Osteocyte (in vitro differentiated cells): Measurements from ENCODE around the gene IZUMO1R. TPM values are rescaled to one million over a fixed set of nuclear protein-coding genes. Genes with fewer than 3 reads are reported as not detected.

Experiments
- DNase-seq: peaks from one replicate; pipeline ENCODE4 v3.0.0; 2021; ENCODE audit warnings: mixed read lengths; ENCODE audit not compliant: unreplicated experiment; ENCODE audit errors: extremely low spot score
- H3K27ac Mint-ChIP-seq: one replicate; pipeline ENCODE4 v1.8.0; 2021; ENCODE audit warnings: mild to moderate bottlenecking, mixed read lengths; ENCODE audit not compliant: unreplicated experiment
- H3K27me3 Mint-ChIP-seq: one replicate; pipeline ENCODE4 v1.8.0; 2021; ENCODE audit warnings: mixed read lengths; ENCODE audit not compliant: unreplicated experiment
- H3K36me3 Mint-ChIP-seq: one replicate; pipeline ENCODE4 v1.8.0; 2021; ENCODE audit warnings: mixed read lengths; ENCODE audit not compliant: unreplicated experiment
- H3K4me1 Mint-ChIP-seq: one replicate; pipeline ENCODE4 v1.8.0; 2021; ENCODE audit warnings: mixed read lengths; ENCODE audit not compliant: unreplicated experiment
- H3K4me3 Mint-ChIP-seq: one replicate; pipeline ENCODE4 v1.8.0; 2021; ENCODE audit warnings: mild to moderate bottlenecking, moderate library complexity, mixed read lengths; ENCODE audit not compliant: unreplicated experiment
- H3K9me3 Mint-ChIP-seq: one replicate; pipeline ENCODE4 v1.8.0; 2021; ENCODE audit warnings: mixed read lengths; ENCODE audit not compliant: unreplicated experiment
- total RNA-seq: library from RNA; stranded (reverse); gene quantifications from 2 replicates; pipeline ENCODE4 v1.2.1, GENCODE V29; 2021
- TF ChIP-seq, protein P1 (sequence below): fragments of 200-600 bp; sonication (generic); IDR thresholded peaks from 2 replicates; pipeline ENCODE4 v1.5.0; 2021; ENCODE audit warnings: antibody characterized with exemption, mild to moderate bottlenecking, moderate library complexity

IZUMO1R gene
- total RNA-seq, 1 donor from 2014 or later: not detected

DNA sequence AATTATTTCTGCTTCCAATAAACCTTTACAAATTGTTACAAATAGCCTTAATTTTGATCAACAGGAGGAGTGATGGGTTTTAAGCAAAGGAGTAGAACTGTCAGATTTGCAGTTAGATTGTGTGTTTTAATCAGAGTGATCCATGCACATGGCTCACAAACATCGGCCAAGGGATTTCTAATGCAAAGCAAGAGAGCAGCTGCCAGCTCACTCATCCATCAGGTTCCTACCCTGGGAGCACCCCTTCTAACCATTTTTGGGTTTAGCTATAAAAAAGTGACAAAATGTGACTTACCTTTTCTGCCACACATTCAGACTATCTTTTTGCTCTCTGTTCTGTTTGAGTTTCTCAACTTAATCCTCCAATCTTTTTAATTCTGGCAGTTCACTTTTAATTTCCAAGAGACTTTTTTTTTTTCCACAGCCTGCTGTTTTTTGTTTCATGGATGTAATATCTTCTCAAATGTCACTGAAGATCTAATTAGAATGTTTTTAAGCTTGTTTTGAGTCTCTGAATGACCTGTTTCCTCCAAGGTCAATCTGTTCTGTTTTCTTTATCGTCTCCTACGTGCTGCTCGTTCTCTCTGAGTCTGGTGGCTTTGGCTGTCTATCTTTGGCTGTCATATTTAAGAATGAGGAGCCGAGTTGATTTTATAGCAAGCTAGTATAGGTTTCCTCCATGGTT is 6.0 kb downstream of the IZUMO1R start:
- Mint-ChIP-seq H3K36me3 (no peaks in the 10 kb centered on the region), H3K4me3 (no peak overlapping the region), H3K4me1 (no peaks in the 10 kb centered on the region), H3K27ac (no peak overlapping the region), H3K27me3 (peaks cover 2% of the 10 kb centered on the region), H3K9me3 (no peaks in the 10 kb centered on the region)
- no peak for DNase-seq
- TF ChIP-seq, protein P1, sequence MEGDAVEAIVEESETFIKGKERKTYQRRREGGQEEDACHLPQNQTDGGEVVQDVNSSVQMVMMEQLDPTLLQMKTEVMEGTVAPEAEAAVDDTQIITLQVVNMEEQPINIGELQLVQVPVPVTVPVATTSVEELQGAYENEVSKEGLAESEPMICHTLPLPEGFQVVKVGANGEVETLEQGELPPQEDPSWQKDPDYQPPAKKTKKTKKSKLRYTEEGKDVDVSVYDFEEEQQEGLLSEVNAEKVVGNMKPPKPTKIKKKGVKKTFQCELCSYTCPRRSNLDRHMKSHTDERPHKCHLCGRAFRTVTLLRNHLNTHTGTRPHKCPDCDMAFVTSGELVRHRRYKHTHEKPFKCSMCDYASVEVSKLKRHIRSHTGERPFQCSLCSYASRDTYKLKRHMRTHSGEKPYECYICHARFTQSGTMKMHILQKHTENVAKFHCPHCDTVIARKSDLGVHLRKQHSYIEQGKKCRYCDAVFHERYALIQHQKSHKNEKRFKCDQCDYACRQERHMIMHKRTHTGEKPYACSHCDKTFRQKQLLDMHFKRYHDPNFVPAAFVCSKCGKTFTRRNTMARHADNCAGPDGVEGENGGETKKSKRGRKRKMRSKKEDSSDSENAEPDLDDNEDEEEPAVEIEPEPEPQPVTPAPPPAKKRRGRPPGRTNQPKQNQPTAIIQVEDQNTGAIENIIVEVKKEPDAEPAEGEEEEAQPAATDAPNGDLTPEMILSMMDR: no peak

DNA sequence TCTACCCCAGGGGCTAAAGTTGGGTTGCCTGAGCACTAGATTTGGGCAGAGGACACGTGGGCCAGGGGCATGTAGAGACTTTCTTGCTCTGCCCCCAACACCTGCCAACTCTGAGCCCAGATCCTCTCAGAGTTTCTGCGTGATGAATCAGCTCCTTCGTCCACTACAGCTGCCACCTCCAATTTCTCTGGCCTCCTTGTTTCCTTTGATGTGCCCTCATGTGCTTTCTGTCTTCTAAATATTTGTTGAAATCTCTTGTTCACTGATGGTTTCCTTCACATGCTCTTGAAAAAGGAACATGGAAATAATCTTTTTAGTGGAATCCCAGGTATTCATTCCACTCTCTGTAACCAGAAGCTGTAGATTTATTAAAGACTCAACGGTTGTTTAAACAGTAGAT is 8.0 kb downstream of the IZUMO1R start:
- TF ChIP-seq, protein P1: no peak
- no peak for DNase-seq
- Mint-ChIP-seq H3K4me1 (no peaks in the 10 kb centered on the region), H3K4me3 (no peak overlapping the region), H3K36me3 (no peaks in the 10 kb centered on the region), H3K27me3 (peaks cover 8% of the 10 kb centered on the region), H3K27ac (no peak overlapping the region), H3K9me3 (no peaks in the 10 kb centered on the region)

DNA sequence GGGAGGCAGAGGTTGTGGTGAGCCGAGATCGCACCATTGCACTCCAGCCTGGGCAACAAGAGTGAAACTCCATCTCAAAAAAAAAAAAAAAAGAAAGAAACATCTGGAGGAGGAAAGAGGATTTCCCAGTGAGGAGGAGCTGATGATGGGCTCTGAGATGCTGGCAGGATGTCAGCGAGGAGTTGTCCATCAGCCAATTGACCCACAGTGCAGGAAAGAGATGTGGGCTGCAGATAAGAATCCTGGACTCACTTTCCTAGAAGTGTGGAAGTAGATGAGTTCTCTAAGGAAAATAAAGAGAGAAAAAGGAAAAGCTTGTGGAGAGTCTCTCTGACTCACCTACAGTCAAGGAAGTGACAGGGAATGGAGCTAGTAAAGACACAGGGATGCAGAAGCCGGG is 9.7 kb downstream of the IZUMO1R start:
- H3K4me3 Mint-ChIP-seq: no peak overlapping the region
- H3K9me3 Mint-ChIP-seq: no peaks in the 10 kb centered on the region
- TF ChIP-seq, protein P1: no peak
- DNase-seq: no peak
- no peaks in the 10 kb centered on the region for H3K36me3 Mint-ChIP-seq
- H3K4me1 Mint-ChIP-seq: no peaks in the 10 kb centered on the region
- H3K27ac Mint-ChIP-seq: no peak overlapping the region
- H3K27me3 Mint-ChIP-seq: peaks cover 8% of the 10 kb centered on the region

DNA sequence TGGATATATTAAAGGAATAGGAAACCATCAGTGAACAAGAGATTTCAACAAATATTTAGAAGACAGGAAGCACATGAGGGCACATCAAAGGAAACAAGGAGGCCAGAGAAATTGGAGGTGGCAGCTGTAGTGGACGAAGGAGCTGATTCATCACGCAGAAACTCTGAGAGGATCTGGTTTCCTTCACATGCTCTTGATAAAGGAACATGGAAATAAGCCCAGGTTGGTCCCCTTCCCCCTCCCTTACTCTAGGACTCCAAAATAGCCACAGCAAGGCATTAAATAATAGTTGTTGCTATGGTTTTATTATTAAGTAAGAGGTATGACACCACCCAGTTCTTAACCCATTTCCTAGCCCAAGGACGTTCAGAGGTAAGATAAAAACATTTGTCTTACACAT is 11.3 kb downstream of the IZUMO1R start:
- DNase-seq: no peak
- Mint-ChIP-seq H3K36me3 (no peaks in the 10 kb centered on the region), H3K4me3 (no peak overlapping the region), H3K4me1 (no peaks in the 10 kb centered on the region), H3K9me3 (peaks cover 5% of the 10 kb centered on the region), H3K27ac (no peak overlapping the region), H3K27me3 (peaks cover 6% of the 10 kb centered on the region)
- TF ChIP-seq, protein P1: no peak

DNA sequence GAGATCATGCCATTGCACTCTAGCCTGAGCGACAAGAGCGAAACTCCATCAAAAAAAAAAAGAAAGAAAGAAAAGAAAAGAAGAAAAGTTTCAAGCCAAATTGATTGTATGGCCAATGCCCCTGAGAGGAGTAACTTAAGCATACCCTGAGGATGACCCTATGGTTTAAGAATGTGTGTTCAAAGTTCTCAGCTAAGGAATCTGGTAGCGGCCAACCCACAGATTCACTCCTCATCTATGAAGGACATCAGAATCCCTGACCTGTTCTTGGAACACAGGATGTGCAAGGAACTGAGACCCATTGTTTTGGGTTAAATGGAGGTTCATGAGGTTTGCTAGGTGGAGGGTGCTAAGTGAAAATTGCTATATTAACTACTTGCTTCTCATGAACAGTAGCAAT is 18.1 kb downstream of the IZUMO1R start:
- no peak for DNase-seq
- TF ChIP-seq, protein P1: no peak
- Mint-ChIP-seq H3K27ac (no peak overlapping the region), H3K36me3 (no peaks in the 10 kb centered on the region), H3K27me3 (peaks cover 2% of the 10 kb centered on the region), H3K9me3 (peaks cover 8% of the 10 kb centered on the region), H3K4me1 (no peaks in the 10 kb centered on the region), H3K4me3 (no peak overlapping the region)
